Activated naive CD4-positive, alpha-beta T cell treated with anti-CD3 and anti-CD28 coated beads for 36 hours (primary cell): ENCODE results near the gene LRRC72. TPM values are rescaled to one million over a fixed set of nuclear protein-coding genes. Genes with fewer than 3 reads are reported as not detected.
"Not testable (repeated sequence)": the region's sequence is repeated elsewhere in the genome, so short reads cannot be mapped to it uniquely, and the experiment has no call there.

Experiments
- CTCF ChIA-PET: fragments of 350-600 bp; sonication (Branson Sonifier 250); formaldehyde crosslinking; loops from one replicate; lab custom pipeline; 2021; ENCODE audit warnings: antibody characterized with exemption; lab: Charles Lee
- DNase-seq: peaks from one replicate; pipeline ENCODE4 v3.0.0-alpha.2; 2020
- H3K27ac Mint-ChIP-seq: one replicate; pipeline ENCODE4 v1.8.0; 2021; ENCODE audit warnings: mild to moderate bottlenecking, mixed read lengths
- H3K27me3 Mint-ChIP-seq: one replicate; pipeline ENCODE4 v1.8.0; 2021; ENCODE audit warnings: low read depth, mixed read lengths
- H3K36me3 Mint-ChIP-seq: one replicate; pipeline ENCODE4 v1.8.0; 2021; ENCODE audit warnings: low read depth, mixed read lengths
- H3K4me1 Mint-ChIP-seq: one replicate; pipeline ENCODE4 v1.8.0; 2021; ENCODE audit warnings: low read depth, mixed read lengths
- H3K4me3 Mint-ChIP-seq: one replicate; pipeline ENCODE4 v1.8.0; 2021; ENCODE audit warnings: mild to moderate bottlenecking, moderate library complexity, mixed read lengths
- H3K9me3 Mint-ChIP-seq: one replicate; pipeline ENCODE4 v1.8.0; 2021; ENCODE audit warnings: mixed read lengths
- intact Hi-C: fragments of 100-400 bp; cut with micrococcal nuclease; formaldehyde crosslinking; loops from one replicate; pipeline ENCODE4 v1.15.1; 2023
- total RNA-seq, 2 experiments: library from RNA; stranded (reverse); gene quantifications; one replicate each; pipeline ENCODE4 v1.2.3, GENCODE V29; 2021

LRRC72 gene
- total RNA-seq, 2 experiments from 2014 or later = not detected

DNA sequence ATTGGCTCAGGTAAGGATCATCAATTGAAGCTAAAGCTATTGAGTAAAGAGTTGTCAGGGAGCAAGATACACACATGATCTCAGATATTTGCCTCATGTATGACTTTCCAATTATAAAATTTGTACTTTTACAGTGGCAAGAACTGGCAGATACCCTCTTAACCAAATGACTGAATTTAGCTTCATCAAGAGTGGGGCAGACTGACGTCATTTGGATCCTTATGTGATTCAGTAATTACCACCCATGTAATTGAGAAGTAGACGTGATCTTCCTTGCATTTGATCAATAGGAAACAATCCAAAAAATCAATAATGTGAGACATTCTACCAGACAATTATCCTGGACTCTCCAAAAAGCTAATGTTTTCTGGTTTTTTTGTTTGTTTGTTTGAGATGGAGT lies 8.9 kb downstream of the LRRC72 start:
- no peaks in the 10 kb centered on the region for H3K27me3 Mint-ChIP-seq
- intact Hi-C loops = no loop called here
- H3K27ac Mint-ChIP-seq = no peak overlapping the region
- H3K9me3 Mint-ChIP-seq = no peaks in the 10 kb centered on the region
- CTCF ChIA-PET = no interaction called here
- no peaks in the 10 kb centered on the region for H3K36me3 Mint-ChIP-seq
- no peak for DNase-seq
- H3K4me1 Mint-ChIP-seq = no peaks in the 10 kb centered on the region
- H3K4me3 Mint-ChIP-seq = no peak overlapping the region

DNA sequence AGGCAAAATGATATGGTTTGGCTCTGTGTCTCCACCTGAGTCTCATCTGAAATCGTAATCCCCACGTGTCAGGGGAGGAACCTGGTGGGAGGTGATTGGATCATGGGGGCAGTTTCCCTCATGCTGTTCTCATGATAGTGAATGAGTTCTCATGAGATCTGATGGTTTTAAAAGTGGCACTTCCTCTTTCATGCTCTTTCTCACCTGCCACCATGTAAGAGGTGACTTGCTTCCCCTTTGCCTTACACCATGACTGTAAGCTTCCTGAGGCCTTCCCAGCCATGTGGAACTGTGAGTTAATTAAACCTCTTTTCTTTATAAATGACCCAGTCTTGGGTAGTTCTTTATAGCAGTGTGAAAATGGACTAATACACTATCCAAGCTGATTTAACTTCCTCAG lies 13.9 kb downstream of the LRRC72 start:
- H3K36me3 Mint-ChIP-seq, H3K27me3 Mint-ChIP-seq, DNase-seq, H3K4me1 Mint-ChIP-seq, H3K27ac Mint-ChIP-seq, H3K4me3 Mint-ChIP-seq, CTCF ChIA-PET, intact Hi-C loops, H3K9me3 Mint-ChIP-seq: not testable (repeated sequence)

DNA sequence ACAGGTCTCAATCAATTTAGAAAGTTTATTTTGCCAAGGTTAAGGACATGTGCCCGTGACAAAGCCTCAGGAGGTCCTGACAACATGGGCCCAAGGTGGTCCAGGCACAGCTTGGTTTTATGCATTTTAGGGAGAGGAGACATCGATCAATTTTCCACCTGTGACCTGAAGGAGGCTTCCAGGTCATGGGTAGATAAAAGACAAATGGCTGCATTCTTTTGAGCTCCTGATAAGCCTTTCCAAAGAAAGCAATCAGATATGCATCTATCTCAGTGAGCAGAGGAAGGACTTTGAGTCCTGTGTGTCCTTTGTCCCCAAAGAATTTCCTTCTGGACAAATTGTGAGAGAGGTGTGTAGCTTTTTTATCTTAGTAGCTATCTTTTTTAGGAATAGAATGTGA lies 15.8 kb downstream of the LRRC72 start:
- intact Hi-C loops = no loop called here
- CTCF ChIA-PET = interaction anchor here (1.6 kb wide), 1 partner anchor 22 kb away, joined by 6 read pairs; no protein-coding TSS in a partner anchor
- H3K4me1 Mint-ChIP-seq = no peaks in the 10 kb centered on the region

DNA sequence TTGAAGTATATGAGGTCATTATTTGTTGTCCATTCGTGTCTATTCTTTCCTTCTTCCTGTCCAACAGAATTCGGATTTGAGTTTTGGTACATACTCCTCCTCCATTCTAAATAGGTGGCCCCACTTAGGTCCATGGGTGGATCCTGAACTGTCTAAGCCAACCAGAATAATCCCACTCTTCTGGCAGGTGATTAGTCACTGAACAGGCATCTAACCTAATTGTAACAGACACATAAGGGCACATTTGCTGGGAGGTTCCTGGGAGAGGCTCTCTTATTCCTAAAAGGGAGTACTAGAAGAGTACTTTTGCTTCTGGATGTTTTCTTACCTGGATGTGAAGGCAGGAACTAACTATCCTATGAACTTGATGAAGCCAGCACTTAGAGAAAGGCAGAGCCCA lies 16.8 kb downstream of the LRRC72 start:
- CTCF ChIA-PET = no interaction called here
- DNase-seq = no peak
- intact Hi-C loops = no loop called here
- no peaks in the 10 kb centered on the region for H3K36me3 Mint-ChIP-seq
- no peak overlapping the region for H3K27ac Mint-ChIP-seq
- H3K4me3 Mint-ChIP-seq = no peak overlapping the region
- no peaks in the 10 kb centered on the region for H3K9me3 Mint-ChIP-seq
- no peaks in the 10 kb centered on the region for H3K4me1 Mint-ChIP-seq
- peaks cover 4% of the 10 kb centered on the region for H3K27me3 Mint-ChIP-seq

More for the DNA sequence above, 15.8 kb downstream of the LRRC72 start:
- Mint-ChIP-seq H3K27me3 (peaks cover 4% of the 10 kb centered on the region), H3K9me3 (no peaks in the 10 kb centered on the region), H3K36me3 (no peaks in the 10 kb centered on the region), H3K27ac (no peak overlapping the region), H3K4me3 (no peak overlapping the region)
- DNase-seq = no peak

DNA sequence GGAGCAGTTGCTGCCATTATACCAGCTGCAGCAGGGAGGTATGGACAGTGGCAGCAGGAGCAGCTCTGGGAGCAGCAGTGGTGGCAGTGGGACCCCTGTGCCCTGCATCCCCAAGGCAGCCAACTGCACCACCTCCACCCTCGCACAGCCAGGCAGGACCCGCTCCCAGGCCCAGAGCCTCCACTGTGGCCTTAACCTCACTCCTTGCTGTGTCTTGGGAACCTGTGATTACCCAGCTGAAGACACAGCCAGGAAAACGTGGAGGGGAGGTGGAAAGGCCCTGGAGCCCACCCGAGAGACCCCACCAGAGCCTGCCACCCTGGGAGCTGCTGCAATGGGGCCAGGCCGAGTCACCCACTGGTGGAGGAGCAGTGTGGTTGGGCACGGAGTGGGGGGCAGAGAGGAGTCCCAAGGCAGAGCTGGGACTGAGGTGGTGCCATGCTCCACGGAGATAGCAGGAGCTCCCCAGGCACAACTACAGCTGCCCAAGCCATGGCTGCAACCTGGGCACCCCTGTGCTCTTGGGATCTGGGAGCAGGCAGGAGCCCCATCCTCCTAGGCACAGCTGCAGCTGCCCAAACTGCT lies 20.4 kb downstream of the LRRC72 start:
- DNase-seq = no peak
- intact Hi-C loops = no loop called here
- Mint-ChIP-seq H3K36me3 (no peaks in the 10 kb centered on the region), H3K9me3 (no peaks in the 10 kb centered on the region), H3K4me1 (no peaks in the 10 kb centered on the region), H3K27me3 (peaks cover 4% of the 10 kb centered on the region), H3K4me3 (no peak overlapping the region), H3K27ac (no peak overlapping the region)
- CTCF ChIA-PET = interaction anchor here (0.6 to 2.1 kb wide), 2 partner anchors 17 to 18 kb away, joined by 3 to 6 read pairs; no protein-coding TSS in a partner anchor

DNA sequence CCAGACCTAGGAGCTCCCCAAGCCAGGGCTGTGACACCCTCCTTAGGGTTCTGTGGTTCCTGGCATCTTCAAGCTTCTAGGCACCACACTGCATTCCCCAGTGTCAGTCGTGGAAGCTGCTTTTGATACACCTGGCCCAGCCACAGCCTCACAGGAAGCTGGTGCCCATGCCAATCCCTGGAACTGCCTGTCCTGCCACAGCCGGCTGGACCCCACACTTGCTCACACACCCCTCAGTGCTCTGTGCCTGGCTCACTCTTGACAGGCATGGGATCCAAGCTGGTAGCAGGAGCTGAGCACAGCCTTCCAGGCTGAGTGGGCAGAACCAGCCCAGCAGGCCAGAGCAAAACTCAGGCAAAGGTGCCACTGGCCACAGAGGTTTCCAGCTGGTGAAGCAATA lies 21.8 kb downstream of the LRRC72 start:
- Mint-ChIP-seq H3K9me3 (no peaks in the 10 kb centered on the region), H3K36me3 (no peaks in the 10 kb centered on the region)
- DNase-seq = no peak

DNA sequence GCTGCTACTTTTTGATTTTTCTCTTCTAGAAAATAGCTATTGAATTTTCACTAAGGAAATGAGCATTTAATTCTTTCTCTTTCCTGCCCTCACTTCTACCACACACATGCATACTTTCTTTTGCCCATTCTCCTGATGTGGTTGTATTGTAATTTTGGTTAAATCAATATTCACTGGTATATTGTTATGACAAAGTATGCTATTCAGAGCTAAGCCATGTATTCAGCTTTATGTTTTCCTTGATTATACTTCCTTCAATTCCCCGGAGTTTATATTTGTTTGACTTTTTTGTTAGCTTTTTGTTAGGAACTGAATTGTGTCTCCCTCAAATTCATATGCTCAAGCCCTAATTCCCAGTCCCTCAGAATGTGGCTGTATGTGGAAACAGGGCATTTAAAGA lies 24.0 kb downstream of the LRRC72 start:
- no peak overlapping the region for H3K4me3 Mint-ChIP-seq
- intact Hi-C loops = no loop called here
- no peak overlapping the region for H3K27ac Mint-ChIP-seq

More for the DNA sequence above, 21.8 kb downstream of the LRRC72 start:
- Mint-ChIP-seq H3K4me3 (no peak overlapping the region), H3K27ac (no peak overlapping the region), H3K27me3 (peaks cover 6% of the 10 kb centered on the region), H3K4me1 (no peaks in the 10 kb centered on the region)
- intact Hi-C loops = no loop called here
- CTCF ChIA-PET = interaction anchor here (0.8 to 2.1 kb wide), 2 partner anchors 16 to 116 kb away, joined by 3 to 6 read pairs; no protein-coding TSS in a partner anchor

DNA sequence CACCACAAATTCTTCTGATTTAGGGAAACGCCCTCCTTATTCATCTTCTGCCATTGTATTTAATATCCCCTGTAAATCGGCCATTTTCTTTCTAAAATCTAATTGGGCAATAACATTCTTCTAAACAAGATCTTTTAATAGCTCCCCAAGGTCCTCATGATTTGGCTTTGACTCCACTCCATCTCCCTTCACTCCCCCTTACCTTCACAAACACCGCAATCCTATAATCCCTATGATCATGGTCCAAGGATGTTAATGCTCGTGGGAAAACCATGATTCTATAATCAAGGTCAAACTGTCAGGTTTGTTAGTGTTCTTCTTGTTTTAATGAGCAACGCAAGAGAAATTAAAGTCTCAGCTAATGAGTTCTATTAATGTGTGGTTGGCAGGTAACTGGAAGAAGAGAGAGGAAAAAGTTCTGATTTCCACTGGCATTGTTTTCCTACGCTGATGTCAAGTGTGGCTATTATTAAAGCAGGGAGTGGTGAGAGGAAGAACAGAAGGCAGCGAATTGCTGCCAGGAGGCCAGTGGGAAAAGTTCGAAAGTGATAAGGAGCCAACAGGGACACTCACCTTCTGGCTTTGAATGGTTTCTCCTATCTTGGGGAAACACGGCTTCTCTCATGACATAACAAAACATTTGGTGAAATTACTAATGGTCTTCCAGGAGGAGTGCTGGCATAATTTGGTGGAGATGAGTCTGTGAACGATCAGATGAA lies 28.1 kb downstream of the LRRC72 start:
- CTCF ChIA-PET = interaction anchor here (3.3 kb wide), 1 partner anchor 10 kb away, joined by 26 read pairs; no protein-coding TSS in a partner anchor
- no peaks in the 10 kb centered on the region for H3K9me3 Mint-ChIP-seq
- intact Hi-C loops = no loop called here
- no peaks in the 10 kb centered on the region for H3K4me1 Mint-ChIP-seq
- H3K27ac Mint-ChIP-seq = no peak overlapping the region
- DNase-seq = no peak
- no peak overlapping the region for H3K4me3 Mint-ChIP-seq
- no peaks in the 10 kb centered on the region for H3K36me3 Mint-ChIP-seq
- peaks cover 2% of the 10 kb centered on the region for H3K27me3 Mint-ChIP-seq

More for the DNA sequence above, 24.0 kb downstream of the LRRC72 start:
- H3K27me3 Mint-ChIP-seq = peaks cover 6% of the 10 kb centered on the region
- H3K36me3 Mint-ChIP-seq = no peaks in the 10 kb centered on the region
- H3K4me1 Mint-ChIP-seq = no peaks in the 10 kb centered on the region
- no peaks in the 10 kb centered on the region for H3K9me3 Mint-ChIP-seq
- DNase-seq = no peak
- CTCF ChIA-PET = interaction anchor here (2.1 kb wide), 1 partner anchor 14 kb away, joined by 11 read pairs; no protein-coding TSS in a partner anchor

DNA sequence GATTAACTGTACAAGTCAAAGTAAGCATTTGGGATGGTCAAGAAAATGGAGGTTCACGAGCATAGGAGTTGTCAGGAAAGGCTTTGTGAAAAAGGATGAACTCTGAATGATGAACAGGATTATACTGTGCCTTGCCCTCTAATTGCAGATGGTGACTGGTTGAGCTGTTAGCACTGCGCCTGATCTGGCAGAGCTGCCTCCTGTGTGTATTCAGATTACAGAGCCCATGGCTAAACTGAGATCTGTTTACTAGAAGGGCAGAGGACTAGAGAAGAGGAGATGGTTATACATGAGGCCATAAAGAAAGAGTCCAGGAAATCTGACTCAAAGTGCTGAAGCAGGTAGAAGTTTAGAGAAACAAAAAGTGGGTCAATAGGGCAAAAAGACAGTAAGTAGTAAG lies 29.7 kb downstream of the LRRC72 start:
- Mint-ChIP-seq H3K27me3 (peaks cover 2% of the 10 kb centered on the region), H3K27ac (no peak overlapping the region), H3K4me3 (no peak overlapping the region), H3K4me1 (no peaks in the 10 kb centered on the region), H3K9me3 (no peaks in the 10 kb centered on the region), H3K36me3 (no peaks in the 10 kb centered on the region)
- DNase-seq = no peak
- CTCF ChIA-PET = interaction anchor here (1.2 kb wide), 1 partner anchor 485 kb away, joined by 3 read pairs; no protein-coding TSS in a partner anchor
- intact Hi-C loops = no loop called here

DNA sequence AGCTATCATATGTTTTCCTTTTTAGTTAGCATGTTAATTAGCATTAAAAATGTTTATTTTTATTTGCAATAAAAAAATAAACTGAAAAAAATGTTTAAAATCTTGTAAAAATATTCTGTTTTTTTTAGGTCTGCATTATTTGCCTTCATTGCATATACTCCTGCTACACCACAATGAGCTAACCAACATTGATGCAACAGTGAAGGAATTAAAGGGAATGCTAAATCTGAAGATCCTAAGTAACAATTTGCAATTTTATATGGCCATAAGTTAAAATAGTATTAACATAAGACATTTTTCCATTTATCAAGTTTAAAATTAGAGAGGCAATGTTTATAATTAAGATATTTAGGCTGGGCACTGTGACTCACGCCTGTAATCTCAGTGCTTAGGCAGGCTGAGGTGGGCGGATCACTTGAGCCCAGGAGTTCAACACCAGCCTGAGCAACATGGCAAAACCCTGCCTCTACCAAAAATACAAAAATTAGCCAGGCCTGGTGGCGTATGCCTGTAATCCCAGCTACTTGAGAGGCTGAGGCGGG lies 32.2 kb downstream of the LRRC72 start:
- no peak overlapping the region for H3K27ac Mint-ChIP-seq
- H3K4me1 Mint-ChIP-seq = peaks cover 6% of the 10 kb centered on the region
- no peaks in the 10 kb centered on the region for H3K27me3 Mint-ChIP-seq
- no peak overlapping the region for H3K4me3 Mint-ChIP-seq
- H3K9me3 Mint-ChIP-seq = no peaks in the 10 kb centered on the region
- no peak for DNase-seq
- CTCF ChIA-PET = no interaction called here
- intact Hi-C loops = no loop called here
- H3K36me3 Mint-ChIP-seq = no peaks in the 10 kb centered on the region

DNA sequence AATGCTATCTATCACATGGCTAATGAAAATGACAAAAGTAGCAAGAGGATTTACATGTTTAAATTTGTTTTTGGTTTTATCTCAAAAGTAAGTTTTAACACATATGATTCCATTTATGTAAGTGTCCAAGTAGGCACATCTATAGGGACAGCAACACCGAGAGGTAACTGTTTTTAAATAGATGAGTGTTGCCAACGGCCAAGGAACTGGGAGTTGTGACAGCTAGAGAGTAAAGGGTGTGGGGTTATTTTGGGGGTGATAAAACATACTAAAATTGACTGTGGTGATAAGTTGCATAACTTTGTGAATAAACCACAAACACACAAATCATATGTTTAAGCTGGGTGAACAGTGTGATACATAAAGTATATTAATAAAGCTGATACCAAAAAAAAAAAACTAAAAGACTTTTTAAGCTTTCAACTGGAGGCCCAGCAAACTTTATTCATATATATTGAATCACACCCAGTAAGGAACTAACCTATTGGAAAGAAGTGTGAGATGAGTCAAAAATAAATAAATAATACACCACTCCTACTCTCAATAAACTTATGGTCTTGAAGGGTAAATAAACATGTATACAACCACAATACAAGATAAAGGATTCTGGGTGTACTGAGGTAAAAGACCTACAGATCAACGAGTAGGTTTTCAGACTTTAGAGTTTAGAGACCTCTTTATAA lies 33.0 kb downstream of the LRRC72 start:
- H3K9me3 Mint-ChIP-seq = no peaks in the 10 kb centered on the region
- CTCF ChIA-PET = interaction anchor here (0.7 kb wide), 1 partner anchor 278 kb away, joined by 3 read pairs; no protein-coding TSS in a partner anchor
- H3K27me3 Mint-ChIP-seq = no peaks in the 10 kb centered on the region
- intact Hi-C loops = loop anchor here (10.0 kb wide), 1 partner anchor 1255 kb away; no protein-coding TSS in a partner anchor
- no peak for DNase-seq
- no peak overlapping the region for H3K27ac Mint-ChIP-seq
- H3K36me3 Mint-ChIP-seq = no peaks in the 10 kb centered on the region
- peaks cover 14% of the 10 kb centered on the region for H3K4me1 Mint-ChIP-seq
- no peak overlapping the region for H3K4me3 Mint-ChIP-seq

DNA sequence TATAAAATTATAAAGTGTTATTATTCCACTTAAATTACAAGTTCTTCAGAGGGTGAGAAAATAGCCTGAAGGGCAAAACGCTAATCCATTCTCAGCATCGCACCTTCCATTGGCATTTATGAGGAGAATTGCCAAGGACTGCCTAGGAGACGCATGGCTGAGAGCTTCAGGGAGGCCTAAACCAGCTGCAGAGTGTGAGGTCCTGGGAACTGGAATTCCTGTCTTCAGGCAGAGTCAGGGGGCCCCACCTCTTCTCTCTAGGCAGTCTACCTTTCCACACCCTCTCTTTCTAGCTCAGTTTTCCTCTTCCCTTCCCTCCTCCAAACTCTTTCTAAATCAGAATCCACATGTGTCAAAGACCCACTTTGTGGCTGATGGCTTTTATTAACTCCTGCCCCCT lies 35.3 kb downstream of the LRRC72 start:
- H3K36me3 Mint-ChIP-seq = no peaks in the 10 kb centered on the region
- CTCF ChIA-PET = no interaction called here
- H3K27me3 Mint-ChIP-seq = no peaks in the 10 kb centered on the region
- no peak overlapping the region for H3K27ac Mint-ChIP-seq
- H3K9me3 Mint-ChIP-seq = no peaks in the 10 kb centered on the region
- intact Hi-C loops = loop anchor here (10.0 kb wide), 1 partner anchor 1257 kb away; no protein-coding TSS in a partner anchor
- H3K4me1 Mint-ChIP-seq = peaks cover 18% of the 10 kb centered on the region
- DNase-seq = no peak
- no peak overlapping the region for H3K4me3 Mint-ChIP-seq
